Fibroblast of lung (primary cell): ENCODE data around the gene CNTN4. TPM values are rescaled to one million over a fixed set of nuclear protein-coding genes. Genes with fewer than 3 reads are reported as not detected.

Experiments
- DNase-seq, 2 donors: peaks; one replicate each; pipeline versions ENCODE4 v3.0.0 to v3.0.0-alpha.2; 2010; ENCODE audit warnings: low read depth in 2 of 2
- H2AFZ ChIP-seq: 2 replicates; pipeline ENCODE4 v1.5.1; 2012; ENCODE audit warnings: low read length, control low read depth, inconsistent platforms
- H3K27ac ChIP-seq: 2 replicates; pipeline ENCODE4 v1.5.1; 2011; ENCODE audit warnings: low read length, control low read depth; ENCODE audit not compliant: insufficient read depth
- H3K27me3 ChIP-seq: 2 replicates; pipeline ENCODE4 v1.5.1; 2011; ENCODE audit warnings: mild to moderate bottlenecking, low read length; ENCODE audit not compliant: control insufficient read depth, insufficient read depth
- H3K36me3 ChIP-seq: 2 replicates; pipeline ENCODE4 v1.5.1; 2011; ENCODE audit warnings: low read length; ENCODE audit not compliant: control insufficient read depth, insufficient read depth
- H3K4me1 ChIP-seq: 2 replicates; pipeline ENCODE4 v1.5.1; 2011; ENCODE audit warnings: low read length; ENCODE audit not compliant: control insufficient read depth, insufficient read depth; ENCODE audit errors: extremely low read depth
- H3K4me2 ChIP-seq: 2 replicates; pipeline ENCODE4 v1.5.1; 2011; ENCODE audit warnings: low read length, control low read depth; ENCODE audit not compliant: insufficient read depth; ENCODE audit errors: extremely low read depth
- H3K4me3 ChIP-seq, 4 experiments: fragments of 200-600 bp in 1 of 4; sonication (generic) in 1 of 4; replicated peaks in 1 of 4; 2 replicates each; pipeline ENCODE4 v1.5.1; 2011 to 2016; ENCODE audit warnings: low read length in 4 of 4, low read depth in 3 of 4, mild to moderate bottlenecking in 3 of 4, control low read depth in 2 of 4, inconsistent platforms in 1 of 4, mixed read lengths in 1 of 4; ENCODE audit not compliant: insufficient read depth in 1 of 4; ENCODE audit errors: control extremely low read depth in 1 of 4
- H3K79me2 ChIP-seq: 2 replicates; pipeline ENCODE4 v1.5.1; 2012; ENCODE audit warnings: mild to moderate bottlenecking, low read length, inconsistent platforms; ENCODE audit not compliant: control insufficient read depth, insufficient read depth
- H3K9ac ChIP-seq: 2 replicates; pipeline ENCODE4 v1.5.1; 2011; ENCODE audit warnings: mild to moderate bottlenecking, low read length, control low read depth; ENCODE audit not compliant: insufficient read depth
- H3K9me3 ChIP-seq: 2 replicates; pipeline ENCODE4 v1.5.1; 2012; ENCODE audit warnings: low read depth, low read length; ENCODE audit not compliant: control insufficient read depth, insufficient read depth
- H4K20me1 ChIP-seq: 2 replicates; pipeline ENCODE4 v1.5.1; 2011; ENCODE audit warnings: low read length; ENCODE audit not compliant: control insufficient read depth, insufficient read depth; ENCODE audit errors: extremely low read depth
- EZH2 ChIP-seq: IDR thresholded peaks from 2 replicates; pipeline ENCODE4 v1.5.1; 2012; ENCODE audit warnings: low read length, control low read depth, mild to moderate bottlenecking; ENCODE audit errors: missing control alignments
- polyA plus RNA-seq, 2 donors: library from polyadenylated mRNA; depleted of rRNA in 1 of 2; stranded (reverse) in 1 of 2; unstranded in 1 of 2; fragments of >200 nt; gene quantifications; 2 replicates each; pipeline ENCODE4 v1.2.1, GENCODE V29; 2011 to 2012; ENCODE audit warnings: missing spikeins in 1 of 2
- total RNA-seq: library from RNA; depleted of rRNA; stranded (reverse); fragments of >200 nt; gene quantifications from 2 replicates; pipeline ENCODE4 v1.2.1, GENCODE V29; 2014
- TF ChIP-seq, protein P1 (sequence below), 2 donors: IDR thresholded peaks in 1 of 2; conservative IDR thresholded peaks in 1 of 2; 1 replicate in 1 of 2; 2 replicates in 1 of 2; pipeline ENCODE4 v1.5.1; 2011 to 2012; ENCODE audit warnings: low read length in 2 of 2, control low read depth in 1 of 2, inconsistent platforms in 1 of 2, low read depth in 1 of 2, mild to moderate bottlenecking in 1 of 2

Gene CNTN4
- total and polyA plus RNA-seq, 2 donors (not counting 1 experiment from before 2014, with no cell fraction given): 0.17 to 0.69 TPM

- H3K4me2 ChIP-seq: no peak overlapping the region
- no peaks in the 10 kb centered on the region for H3K4me1 ChIP-seq
- DNase-seq: no peak
- H3K36me3 ChIP-seq: no peaks in the 10 kb centered on the region
- H3K9me3 ChIP-seq: no peaks in the 10 kb centered on the region
- no peaks in the 10 kb centered on the region for H4K20me1 ChIP-seq
- H3K27ac ChIP-seq: no peak overlapping the region
- TF ChIP-seq, protein P1, sequence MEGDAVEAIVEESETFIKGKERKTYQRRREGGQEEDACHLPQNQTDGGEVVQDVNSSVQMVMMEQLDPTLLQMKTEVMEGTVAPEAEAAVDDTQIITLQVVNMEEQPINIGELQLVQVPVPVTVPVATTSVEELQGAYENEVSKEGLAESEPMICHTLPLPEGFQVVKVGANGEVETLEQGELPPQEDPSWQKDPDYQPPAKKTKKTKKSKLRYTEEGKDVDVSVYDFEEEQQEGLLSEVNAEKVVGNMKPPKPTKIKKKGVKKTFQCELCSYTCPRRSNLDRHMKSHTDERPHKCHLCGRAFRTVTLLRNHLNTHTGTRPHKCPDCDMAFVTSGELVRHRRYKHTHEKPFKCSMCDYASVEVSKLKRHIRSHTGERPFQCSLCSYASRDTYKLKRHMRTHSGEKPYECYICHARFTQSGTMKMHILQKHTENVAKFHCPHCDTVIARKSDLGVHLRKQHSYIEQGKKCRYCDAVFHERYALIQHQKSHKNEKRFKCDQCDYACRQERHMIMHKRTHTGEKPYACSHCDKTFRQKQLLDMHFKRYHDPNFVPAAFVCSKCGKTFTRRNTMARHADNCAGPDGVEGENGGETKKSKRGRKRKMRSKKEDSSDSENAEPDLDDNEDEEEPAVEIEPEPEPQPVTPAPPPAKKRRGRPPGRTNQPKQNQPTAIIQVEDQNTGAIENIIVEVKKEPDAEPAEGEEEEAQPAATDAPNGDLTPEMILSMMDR (conservative IDR thresholded peaks at IDR 0.05 in 1 of 2, IDR thresholded peaks at IDR 0.05 in 1 of 2; ENCODE audit: low read depth in 1 of 2, low read length in 2 of 2): no peak
- no peak for TF ChIP-seq EZH2
- no peaks in the 10 kb centered on the region for H3K79me2 ChIP-seq
- H3K9ac ChIP-seq: no peak overlapping the region
- no peaks in the 10 kb centered on the region for H3K27me3 ChIP-seq
- H3K4me3 ChIP-seq: no peak overlapping the region
- H2AFZ ChIP-seq: no peak overlapping the region
Observed at GRCh38 chr3:3068358-3068881, 969.8 kb downstream of the CNTN4 start.

DNA sequence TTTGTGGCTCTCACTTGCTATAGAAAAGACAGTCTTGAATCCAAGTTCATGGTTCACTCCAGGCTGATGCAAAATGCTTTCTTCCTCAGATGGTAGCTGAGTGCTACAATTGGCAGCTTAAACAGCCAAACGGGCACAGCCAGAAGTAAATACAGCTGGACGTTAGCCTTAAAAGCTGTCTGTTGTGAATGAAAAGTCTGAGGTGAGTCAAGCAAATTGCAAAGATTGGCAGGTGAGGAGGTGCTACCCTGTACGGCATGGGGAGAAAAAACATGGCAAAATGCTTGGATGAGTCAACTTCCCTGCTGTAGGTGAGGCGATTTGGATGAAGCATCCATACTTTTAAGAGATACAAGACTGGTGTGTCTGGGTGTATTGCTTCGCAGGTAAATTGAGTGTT, 971.1 kb downstream of the CNTN4 start:
- no peak overlapping the region for H3K27ac ChIP-seq
- TF ChIP-seq EZH2: no peak
- TF ChIP-seq, protein P1 (conservative IDR thresholded peaks at IDR 0.05 in 1 of 2, IDR thresholded peaks at IDR 0.05 in 1 of 2; ENCODE audit: low read depth in 1 of 2, low read length in 2 of 2): no peak
- H3K4me2 ChIP-seq: no peak overlapping the region
- H3K79me2 ChIP-seq: no peaks in the 10 kb centered on the region
- no peaks in the 10 kb centered on the region for H4K20me1 ChIP-seq
- DNase-seq: no peak
- no peak overlapping the region for H2AFZ ChIP-seq
- no peaks in the 10 kb centered on the region for H3K36me3 ChIP-seq
- H3K4me1 ChIP-seq: no peaks in the 10 kb centered on the region
- H3K4me3 ChIP-seq: no peak overlapping the region
- no peak overlapping the region for H3K9ac ChIP-seq
- no peaks in the 10 kb centered on the region for H3K9me3 ChIP-seq
- H3K27me3 ChIP-seq: no peaks in the 10 kb centered on the region

DNA sequence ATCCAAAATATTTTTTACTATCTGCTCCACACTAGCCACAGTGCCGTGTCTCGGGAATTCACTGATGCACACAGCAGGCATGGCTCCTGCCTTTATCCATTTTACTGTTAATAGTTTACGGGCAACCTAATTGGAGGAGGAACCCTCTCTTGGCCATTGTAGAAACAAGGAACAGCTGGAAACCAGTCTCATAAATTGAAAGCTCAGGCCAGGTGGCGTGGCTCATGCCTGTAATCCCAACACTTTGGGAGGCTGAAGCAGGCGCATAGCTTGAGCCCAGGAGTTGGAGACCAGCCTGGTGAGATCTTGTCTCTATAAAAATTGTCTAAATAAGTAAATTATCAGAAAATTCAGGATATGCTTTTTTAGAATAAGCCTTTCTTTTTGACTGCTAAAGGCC, 972.5 kb downstream of the CNTN4 start:
- no peak overlapping the region for H3K4me2 ChIP-seq
- H3K27me3 ChIP-seq: no peaks in the 10 kb centered on the region
- H3K4me3 ChIP-seq: no peak overlapping the region
- H3K27ac ChIP-seq: no peak overlapping the region
- no peaks in the 10 kb centered on the region for H3K4me1 ChIP-seq
- no peak overlapping the region for H3K9ac ChIP-seq
- no peak overlapping the region for H2AFZ ChIP-seq
- no peak for TF ChIP-seq EZH2
- TF ChIP-seq, protein P1 (conservative IDR thresholded peaks at IDR 0.05 in 1 of 2, IDR thresholded peaks at IDR 0.05 in 1 of 2; ENCODE audit: low read depth in 1 of 2, low read length in 2 of 2): no peak
- no peaks in the 10 kb centered on the region for H3K9me3 ChIP-seq
- H4K20me1 ChIP-seq: no peaks in the 10 kb centered on the region
- H3K36me3 ChIP-seq: no peaks in the 10 kb centered on the region
- DNase-seq: no peak
- no peaks in the 10 kb centered on the region for H3K79me2 ChIP-seq
